DMS79 treated with DMSO at 0.1 percent for 48 hours (cell line): Measurements from ENCODE around the gene BCAS3.
"Not testable (repeated sequence)": the region's sequence is repeated elsewhere in the genome, so short reads cannot be mapped to it uniquely, and the experiment has no call there.

Experiments
- DNase-seq: peaks from one replicate; lab custom pipeline; 2025; lab: John Stamatoyannopoulos, UW

BCAS3 gene

GRCh38 chr17:60935991-60936390, 258.3 kb downstream of the BCAS3 start:
- not testable (repeated sequence) for DNase-seq

DNA sequence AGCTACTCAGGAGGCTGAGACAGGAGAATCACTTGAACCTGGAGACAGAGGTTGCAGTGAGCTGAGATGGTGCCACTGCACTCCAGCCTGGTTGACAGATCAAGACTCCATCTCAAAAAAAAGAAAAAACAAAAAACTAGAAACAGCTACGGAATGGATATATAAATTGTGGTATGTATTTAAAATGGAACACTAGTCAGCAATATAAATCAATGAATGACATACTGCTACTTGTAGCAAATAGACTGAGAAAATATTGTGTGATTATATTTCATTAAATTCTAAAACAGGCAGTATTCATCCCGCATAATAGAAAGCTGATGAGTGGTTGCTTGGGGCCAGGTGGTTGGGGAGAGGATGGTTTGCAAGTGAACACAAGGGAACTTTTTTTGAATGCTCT, 261.7 kb downstream of the BCAS3 start:
- DNase-seq = no peak

DNA sequence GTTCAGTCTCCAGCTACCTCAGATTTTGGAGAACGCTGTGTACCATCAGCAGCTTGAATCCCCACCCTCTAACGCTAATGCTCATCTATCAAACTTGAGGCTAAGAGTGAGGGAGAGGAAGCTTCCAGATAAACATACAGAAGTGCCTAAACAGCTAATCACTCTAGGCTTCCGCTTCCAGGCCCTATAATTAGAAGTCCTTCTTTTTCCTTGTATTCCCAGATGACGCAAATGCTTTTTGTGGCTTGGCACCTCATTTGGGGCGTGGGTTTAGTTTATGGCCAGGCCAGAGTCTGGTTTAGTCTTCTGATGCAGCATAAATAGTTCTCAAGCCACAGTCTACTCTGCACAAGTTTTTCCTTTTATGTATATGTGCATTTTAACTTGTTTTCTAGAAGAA, 263.4 kb downstream of the BCAS3 start:
- no peak for DNase-seq

DNA sequence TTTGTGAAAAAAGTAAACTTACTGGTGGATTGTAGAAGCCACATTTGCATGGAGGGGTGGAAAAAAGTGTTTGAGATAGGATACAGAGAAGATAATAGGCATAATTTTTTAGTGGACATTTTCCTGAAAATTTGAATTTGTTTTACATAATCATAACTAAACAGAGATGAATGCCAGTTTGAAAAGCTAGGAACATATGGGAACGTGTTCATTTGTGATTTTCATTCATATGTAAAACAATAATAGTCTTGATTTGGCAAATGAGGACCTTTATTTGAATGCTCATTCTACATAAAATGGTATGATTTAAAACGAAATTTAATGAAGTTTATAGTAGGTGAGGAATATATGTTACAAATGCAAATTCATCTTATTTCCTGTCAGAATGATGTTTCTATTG, 263.9 kb downstream of the BCAS3 start:
- no peak for DNase-seq

- DNase-seq = no peak
Observed at GRCh38 chr17:60944751-60945150, 267.1 kb downstream of the BCAS3 start.

GRCh38 chr17:60947100-60947499, 269.4 kb downstream of the BCAS3 start:
- DNase-seq = no peak

GRCh38 chr17:60947543-60947942, 269.9 kb downstream of the BCAS3 start:
- no peak for DNase-seq

GRCh38 chr17:60952747-60953146, 275.1 kb downstream of the BCAS3 start:
- DNase-seq = no peak

DNA sequence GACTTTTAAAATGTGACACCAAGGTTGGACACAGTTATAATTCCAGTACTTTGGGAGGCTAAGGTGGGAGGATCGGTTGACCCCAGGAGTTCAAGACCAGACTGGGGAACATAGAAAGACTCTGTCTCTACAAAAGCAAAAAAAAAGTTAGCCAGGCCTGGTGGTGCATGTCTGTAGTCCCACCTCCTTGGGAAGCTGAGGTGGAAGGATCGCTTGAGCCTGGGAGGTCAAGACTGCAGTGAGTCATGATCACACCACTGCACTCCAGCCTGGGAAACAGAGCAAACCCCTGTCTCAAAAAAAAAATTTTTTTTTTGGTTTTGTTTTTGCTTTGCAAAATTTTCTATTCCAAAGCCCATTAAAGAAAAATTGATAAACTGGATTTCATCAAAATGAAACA, 281.4 kb downstream of the BCAS3 start:
- DNase-seq = no peak

- no peak for DNase-seq
Observed at GRCh38 chr17:60959696-60960095, 282.0 kb downstream of the BCAS3 start.

- no peak for DNase-seq
Observed at GRCh38 chr17:60960398-60961065, 282.9 kb downstream of the BCAS3 start.

DNA sequence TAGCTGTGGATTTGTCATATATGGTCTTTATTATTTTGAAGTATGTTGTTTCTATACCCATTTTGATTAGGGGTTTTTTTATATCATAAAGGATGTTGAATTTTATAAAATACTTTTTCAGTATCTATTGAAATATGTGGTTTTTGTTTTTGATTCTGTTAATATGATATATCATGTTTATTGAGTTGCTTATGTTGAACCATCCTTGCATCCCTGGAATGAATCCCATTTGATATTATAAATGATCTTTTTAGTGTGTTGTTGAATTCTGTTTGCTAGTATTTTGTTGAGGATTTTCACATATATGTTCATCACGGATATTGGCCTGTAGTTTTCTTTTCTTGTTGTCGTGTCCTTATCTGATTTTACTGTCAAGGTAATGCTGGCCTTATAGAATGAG, 286.5 kb downstream of the BCAS3 start:
- no peak for DNase-seq

DNA sequence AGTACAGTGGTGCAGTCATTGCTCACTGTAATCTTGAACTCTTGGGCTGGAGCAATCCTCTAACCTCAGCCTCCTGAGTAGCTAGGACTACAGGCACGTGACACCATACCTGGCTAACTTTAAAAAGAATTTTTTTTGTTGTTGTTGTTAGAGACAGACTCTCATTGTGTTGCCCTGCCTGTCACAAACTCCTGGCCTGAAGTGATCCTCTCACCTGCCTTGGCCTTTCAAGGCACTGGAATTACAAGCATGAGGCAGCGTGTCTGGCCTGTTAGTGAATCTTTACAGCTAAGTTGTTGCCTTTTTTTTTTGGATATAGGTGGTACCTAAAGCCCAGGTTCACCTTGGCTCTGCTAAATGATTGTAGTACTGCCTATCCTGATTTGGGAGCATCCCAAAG, 290.6 kb downstream of the BCAS3 start:
- no peak for DNase-seq

GRCh38 chr17:60969500-60970037, 291.9 kb downstream of the BCAS3 start:
- no peak for DNase-seq

DNA sequence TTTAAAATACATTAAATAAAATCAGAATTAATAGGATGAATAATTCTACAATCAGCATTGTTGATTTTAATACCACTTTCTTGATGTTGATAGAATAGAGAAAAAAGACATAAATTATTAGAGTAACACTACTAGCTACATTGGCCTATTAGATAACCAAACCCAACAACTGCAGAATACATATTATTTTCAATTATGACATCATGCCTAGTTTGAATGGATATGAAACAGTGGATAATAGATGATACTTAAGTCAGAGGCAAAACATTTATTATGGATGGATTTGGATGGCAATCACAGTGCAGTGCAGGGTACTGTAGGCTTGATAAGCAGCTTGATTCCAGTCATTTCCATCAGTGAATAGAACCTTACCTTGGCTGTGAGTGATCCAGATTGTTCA, 293.1 kb downstream of the BCAS3 start:
- DNase-seq = no peak

DNA sequence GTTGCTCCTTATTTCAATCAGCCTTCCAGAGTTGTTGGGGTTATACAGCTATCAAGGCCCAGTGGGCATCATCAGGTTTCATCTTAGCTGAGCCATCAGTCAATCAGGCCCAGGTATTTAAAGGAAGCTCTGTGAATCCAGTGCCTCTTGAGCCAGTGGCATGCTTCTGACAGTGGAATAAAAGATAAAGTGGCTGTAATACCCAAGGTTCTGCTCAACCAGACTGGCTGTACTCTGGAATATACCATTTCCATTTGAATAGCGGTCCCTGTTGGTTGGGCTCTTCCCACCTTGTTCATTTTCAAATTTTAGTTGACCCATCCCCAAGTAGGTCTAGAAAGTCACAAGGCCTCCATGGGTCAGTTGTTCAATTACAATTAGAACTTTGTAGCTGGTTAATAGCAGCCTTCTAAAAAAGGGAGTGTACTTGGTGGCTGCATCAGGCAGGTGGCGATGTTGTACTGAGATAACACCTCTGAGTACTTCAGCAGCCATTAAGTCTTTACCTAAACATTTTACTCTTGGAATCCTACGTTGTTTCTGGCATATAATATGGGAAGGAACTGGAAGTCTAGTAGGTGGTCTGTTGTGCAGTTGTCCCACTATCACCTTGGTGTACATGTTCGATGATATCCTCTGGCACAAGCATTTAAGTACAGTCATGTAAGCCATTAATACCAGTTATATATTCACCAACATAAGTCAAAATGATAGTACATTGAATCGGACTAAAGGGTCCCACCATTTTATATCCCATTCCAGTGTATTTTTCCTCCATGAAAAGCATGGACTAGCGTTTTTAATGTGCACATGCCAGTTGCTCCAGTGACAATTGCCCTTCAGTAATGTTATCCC, 294.1 kb downstream of the BCAS3 start:
- DNase-seq = no peak

- not testable (repeated sequence) for DNase-seq
Observed at GRCh38 chr17:60976861-60977260, 299.2 kb downstream of the BCAS3 start.

DNA sequence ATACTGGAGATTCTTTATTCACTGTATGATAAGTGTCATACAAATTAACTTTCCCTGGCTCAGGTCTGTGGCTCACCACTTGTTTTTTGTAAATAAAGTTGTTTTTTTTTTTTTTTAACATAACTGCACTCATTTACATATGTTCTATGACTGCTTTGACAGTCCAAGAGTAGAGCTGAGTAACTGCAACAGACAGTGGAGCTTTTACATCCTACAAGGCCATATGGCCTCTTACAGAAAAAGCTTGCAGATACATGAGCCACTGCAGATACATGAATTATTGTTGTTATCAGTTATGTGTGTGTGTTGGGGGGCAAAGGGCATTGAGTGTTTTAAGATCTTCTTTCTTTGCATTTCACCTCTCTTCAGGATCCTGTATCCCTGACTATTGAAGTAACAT, 311.7 kb downstream of the BCAS3 start:
- no peak for DNase-seq

DNA sequence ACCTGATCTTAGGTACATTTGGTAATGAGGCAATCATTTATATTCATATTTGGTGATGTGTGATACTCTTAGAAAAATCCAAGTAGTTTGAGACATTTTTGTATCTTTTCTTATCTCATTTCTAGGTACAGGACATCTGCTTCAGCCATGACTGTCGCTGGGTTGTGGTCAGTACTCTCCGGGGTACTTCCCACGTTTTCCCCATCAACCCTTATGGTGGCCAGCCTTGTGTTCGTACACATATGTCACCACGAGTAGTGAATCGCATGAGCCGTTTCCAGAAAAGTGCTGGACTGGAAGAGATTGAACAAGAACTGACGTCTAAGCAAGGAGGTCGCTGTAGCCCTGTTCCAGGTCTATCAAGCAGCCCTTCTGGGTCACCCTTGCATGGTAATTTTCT, 312.2 kb downstream of the BCAS3 start:
- no peak for DNase-seq

- DNase-seq = no peak
Observed at GRCh38 chr17:60993497-60993896, 315.8 kb downstream of the BCAS3 start.

GRCh38 chr17:60995680-60996079, 318.0 kb downstream of the BCAS3 start:
- no peak for DNase-seq

DNA sequence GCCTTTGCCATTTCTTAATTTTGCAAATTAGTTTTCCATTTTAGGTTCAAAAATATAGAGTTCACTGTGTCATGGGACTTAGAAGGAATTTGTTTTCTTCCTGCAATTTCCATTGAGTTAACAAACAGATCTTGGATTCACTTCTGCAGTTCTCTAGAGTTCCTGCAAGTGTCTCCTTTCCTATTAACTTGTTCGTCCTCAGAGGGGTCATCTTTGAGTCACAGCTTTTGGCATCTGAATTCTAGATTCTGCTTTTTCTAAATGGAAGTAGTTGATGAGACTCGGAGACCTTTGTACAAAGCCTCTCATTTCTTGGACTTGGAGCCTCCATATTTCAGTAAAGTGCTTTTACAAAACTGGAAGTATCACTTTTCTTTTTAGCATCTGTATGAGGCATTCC, 323.3 kb downstream of the BCAS3 start:
- no peak for DNase-seq

GRCh38 chr17:61002316-61002736, 324.7 kb downstream of the BCAS3 start:
- peak; percentile 41 for DNase-seq
